ENCODE measurements around the gene AMACR.

GRCh38 chr5:33938881-33939280, 69.0 kb downstream of the AMACR start:
- TF ChIP-seq, protein P1, sequence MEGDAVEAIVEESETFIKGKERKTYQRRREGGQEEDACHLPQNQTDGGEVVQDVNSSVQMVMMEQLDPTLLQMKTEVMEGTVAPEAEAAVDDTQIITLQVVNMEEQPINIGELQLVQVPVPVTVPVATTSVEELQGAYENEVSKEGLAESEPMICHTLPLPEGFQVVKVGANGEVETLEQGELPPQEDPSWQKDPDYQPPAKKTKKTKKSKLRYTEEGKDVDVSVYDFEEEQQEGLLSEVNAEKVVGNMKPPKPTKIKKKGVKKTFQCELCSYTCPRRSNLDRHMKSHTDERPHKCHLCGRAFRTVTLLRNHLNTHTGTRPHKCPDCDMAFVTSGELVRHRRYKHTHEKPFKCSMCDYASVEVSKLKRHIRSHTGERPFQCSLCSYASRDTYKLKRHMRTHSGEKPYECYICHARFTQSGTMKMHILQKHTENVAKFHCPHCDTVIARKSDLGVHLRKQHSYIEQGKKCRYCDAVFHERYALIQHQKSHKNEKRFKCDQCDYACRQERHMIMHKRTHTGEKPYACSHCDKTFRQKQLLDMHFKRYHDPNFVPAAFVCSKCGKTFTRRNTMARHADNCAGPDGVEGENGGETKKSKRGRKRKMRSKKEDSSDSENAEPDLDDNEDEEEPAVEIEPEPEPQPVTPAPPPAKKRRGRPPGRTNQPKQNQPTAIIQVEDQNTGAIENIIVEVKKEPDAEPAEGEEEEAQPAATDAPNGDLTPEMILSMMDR (IDR thresholded peaks at IDR 0.05), result no peak
- TF ChIP-seq POLR2AphosphoS5 (IDR thresholded peaks at IDR 0.05; ENCODE audit: low read depth, low read length) (no peak), SIN3A (IDR thresholded peaks at IDR 0.05; ENCODE audit: borderline replicate concordance, insufficient read depth, low read depth, low read length) (no peak), REST (IDR thresholded peaks at IDR 0.05; ENCODE audit: insufficient read depth in 1 of 2, low read depth in 2 of 2, low read length in 1 of 2) (no peak)

All from Panc1 (cell line).